Duodenal mucosa (tissue), 2 donors: ENCODE data around the gene TTLL13.
"Not testable (repeated sequence)": the region's sequence is repeated elsewhere in the genome, so short reads cannot be mapped to it uniquely, and the experiment has no call there.

Experiments
- H3K27ac ChIP-seq: one replicate; pipeline ENCODE4 v1.7.0; 2013; ENCODE audit warnings: low read depth, low read length
- H3K27me3 ChIP-seq, 2 donors: one replicate each; pipeline ENCODE4 v1.7.0; 2013; ENCODE audit warnings: low read length in 2 of 2, control low read depth in 1 of 2; ENCODE audit not compliant: insufficient read depth in 2 of 2, control insufficient read depth in 1 of 2
- H3K36me3 ChIP-seq, 2 donors: one replicate each; pipeline ENCODE4 v1.7.0; 2013; ENCODE audit warnings: low read length in 2 of 2, control low read depth in 1 of 2; ENCODE audit not compliant: insufficient read depth in 2 of 2, control insufficient read depth in 1 of 2
- H3K4me1 ChIP-seq, 2 donors: one replicate each; pipeline ENCODE4 v1.7.0; 2013; ENCODE audit warnings: low read length in 2 of 2, control low read depth in 1 of 2; ENCODE audit not compliant: insufficient read depth in 2 of 2, control insufficient read depth in 1 of 2
- H3K4me3 ChIP-seq, 2 donors: one replicate each; pipeline ENCODE4 v1.7.0; 2013; ENCODE audit warnings: low read length in 2 of 2, low read depth in 1 of 2
- H3K9ac ChIP-seq, 2 donors: one replicate each; pipeline ENCODE4 v1.7.0; 2013; ENCODE audit warnings: low read length in 2 of 2, low read depth in 1 of 2
- H3K9me3 ChIP-seq, 2 donors: one replicate each; pipeline ENCODE4 v1.7.0; 2013; ENCODE audit warnings: low read length in 2 of 2, control low read depth in 1 of 2; ENCODE audit not compliant: control insufficient read depth in 1 of 2

Gene TTLL13

GRCh38 chr15:90234096-90234988 is 15.0 kb upstream of the TTLL13 start, which contains the start of gene GDPGP1:
Gene GDPGP1 (plus strand): TSS chr15:90234209. CDS start chr15:90240909, 6,700 bp downstream.
- H3K36me3 ChIP-seq: peaks cover 15 to 46% of the 10 kb centered on the region in 2 donors

DNA sequence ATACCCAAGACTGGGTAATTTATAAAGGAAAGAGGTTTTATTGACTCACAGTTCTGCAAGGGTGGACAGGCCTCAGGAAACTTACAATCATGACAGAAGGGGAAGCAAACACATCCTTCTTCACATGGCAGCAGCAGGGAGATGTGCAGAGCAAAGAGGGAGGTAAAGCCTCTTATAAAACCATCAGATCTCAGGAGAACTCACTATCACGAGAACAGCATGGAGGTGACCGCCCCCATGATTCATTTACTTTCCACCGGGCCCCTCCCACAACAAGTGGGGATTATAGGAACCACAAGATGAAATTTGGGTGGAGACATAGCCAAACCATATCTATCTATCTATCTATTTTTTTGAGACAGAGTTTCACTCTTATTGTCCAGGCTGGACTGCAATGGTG is 10.0 kb upstream of the TTLL13 start:
- Histone ChIP-seq H3K27ac (no peak overlapping the region), H3K4me3 (no peak overlapping the region), H3K27me3 (no peaks in the 10 kb centered on the region), H3K9me3 (no peaks in the 10 kb centered on the region), H3K36me3 (peaks cover 5 to 35% of the 10 kb centered on the region in 2 donors), H3K4me1 (peaks cover 7 to 8% of the 10 kb centered on the region in 2 donors), H3K9ac (no peak overlapping the region)

More at GRCh38 chr15:90234096-90234988, 15.0 kb upstream of the TTLL13 start, which contains the start of gene GDPGP1:
- Histone ChIP-seq H3K9ac (peak within 1 kb of the TSS; percentile 86 to 95), H3K4me3 (peak within 1 kb of the TSS; percentile 88 to 90), H3K27ac (peak within 1 kb of the TSS; percentile 96), H3K9me3 (no peaks in the 10 kb centered on the region), H3K4me1 (peaks cover 38 to 48% of the 10 kb centered on the region in 2 donors), H3K27me3 (no peaks in the 10 kb centered on the region)

- H3K4me3 ChIP-seq: no peak overlapping the region
- H3K36me3 ChIP-seq: peaks cover 5 to 35% of the 10 kb centered on the region in 2 donors
- H3K9me3 ChIP-seq: no peaks in the 10 kb centered on the region
- no peak overlapping the region for H3K27ac ChIP-seq
- H3K27me3 ChIP-seq: no peaks in the 10 kb centered on the region
- no peaks in the 10 kb centered on the region for H3K4me1 ChIP-seq
- no peak overlapping the region for H3K9ac ChIP-seq
Observed at GRCh38 chr15:90240856-90241255, 8.5 kb upstream of the TTLL13 start.

DNA sequence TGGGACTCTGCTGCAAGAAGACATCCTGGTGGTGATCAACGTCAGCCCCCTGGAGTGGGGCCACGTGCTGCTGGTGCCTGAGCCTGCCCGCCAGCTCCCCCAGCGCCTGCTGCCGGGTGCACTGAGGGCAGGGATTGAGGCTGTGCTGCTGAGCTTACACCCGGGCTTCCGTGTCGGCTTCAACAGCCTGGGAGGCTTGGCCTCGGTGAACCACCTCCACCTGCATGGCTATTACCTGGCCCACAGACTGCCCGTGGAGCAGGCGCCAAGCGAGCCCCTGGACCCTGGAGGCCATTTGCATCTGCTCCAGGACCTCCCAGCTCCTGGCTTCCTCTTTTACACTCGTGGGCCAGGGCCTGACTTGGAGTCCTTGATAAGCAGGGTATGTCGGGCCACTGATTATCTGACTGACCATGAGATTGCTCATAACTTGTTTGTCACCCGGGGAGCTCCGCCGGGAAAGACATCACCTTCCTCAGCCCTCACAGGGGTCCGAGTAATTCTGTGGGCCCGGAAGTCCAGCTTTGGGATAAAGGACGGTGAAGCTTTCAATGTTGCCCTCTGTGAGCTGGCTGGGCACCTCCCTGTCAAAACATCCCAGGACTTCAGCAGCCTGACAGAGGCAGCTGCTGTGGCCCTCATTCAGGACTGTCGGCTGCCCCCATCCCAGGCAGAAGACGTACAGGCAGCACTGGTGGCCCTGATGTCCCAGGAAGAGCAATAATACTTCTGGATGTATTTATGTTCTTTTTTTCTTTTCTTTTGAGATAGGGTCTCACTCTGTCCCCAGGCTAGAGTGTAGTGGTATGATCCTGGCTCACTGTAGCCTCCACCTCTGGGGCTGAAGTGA is 7.8 kb upstream of the TTLL13 start:
- no peak overlapping the region for H3K4me3 ChIP-seq
- H3K27ac ChIP-seq: no peak overlapping the region
- no peaks in the 10 kb centered on the region for H3K9me3 ChIP-seq
- H3K36me3 ChIP-seq: peaks cover 5 to 30% of the 10 kb centered on the region in 2 donors
- no peaks in the 10 kb centered on the region for H3K4me1 ChIP-seq
- no peaks in the 10 kb centered on the region for H3K27me3 ChIP-seq
- no peak overlapping the region for H3K9ac ChIP-seq

DNA sequence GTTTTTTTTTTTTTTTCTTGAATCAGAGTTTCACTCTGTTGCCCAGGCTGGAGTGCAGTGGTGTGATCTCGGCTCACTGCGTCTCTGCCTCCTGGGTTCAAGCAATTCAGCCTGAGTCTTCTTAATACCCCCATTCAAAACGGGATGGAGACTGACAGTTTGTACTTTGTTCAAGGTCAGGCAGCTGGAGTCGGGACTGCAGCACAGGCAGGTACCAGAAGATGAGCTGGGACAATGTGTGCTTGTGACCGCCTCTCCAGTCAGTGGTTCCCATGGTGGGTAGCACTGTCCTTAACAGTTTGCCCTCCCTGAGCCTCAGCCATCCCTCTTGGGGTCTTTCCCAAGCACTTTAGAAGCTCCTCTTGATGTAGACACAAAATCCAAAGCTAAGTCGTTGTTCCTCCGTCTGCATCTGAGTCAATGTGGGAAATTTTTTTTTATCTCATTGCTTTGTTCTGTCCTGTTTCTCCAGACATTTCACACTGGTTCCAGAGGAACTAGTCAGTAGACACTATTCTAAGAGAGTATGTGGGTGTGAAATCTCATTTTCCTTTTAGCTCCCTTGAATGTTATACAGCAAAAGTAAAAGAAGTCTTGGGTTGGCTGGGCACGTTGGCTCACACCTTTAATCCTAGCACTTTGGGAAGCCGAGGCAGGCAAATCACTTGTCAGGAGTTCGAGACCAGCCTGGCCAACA is 5.3 kb upstream of the TTLL13 start:
- H3K9me3 ChIP-seq: no peaks in the 10 kb centered on the region
- peaks cover 5 to 13% of the 10 kb centered on the region in 2 donors for H3K36me3 ChIP-seq
- no peak overlapping the region for H3K9ac ChIP-seq
- no peaks in the 10 kb centered on the region for H3K27me3 ChIP-seq
- peaks cover 0 to 5% of the 10 kb centered on the region in 2 donors for H3K4me1 ChIP-seq
- H3K4me3 ChIP-seq: no peak overlapping the region
- no peak overlapping the region for H3K27ac ChIP-seq

GRCh38 chr15:90248789-90249202 is 560 bp upstream of the TTLL13 start:
- no peak overlapping the region for H3K27ac ChIP-seq
- H3K9me3 ChIP-seq: no peaks in the 10 kb centered on the region
- no peaks in the 10 kb centered on the region for H3K27me3 ChIP-seq
- peaks cover 6 to 11% of the 10 kb centered on the region in 2 donors for H3K4me1 ChIP-seq
- peak overlapping the region in 1 of 2 donors; percentile 30 for H3K9ac ChIP-seq
- peak overlapping the region; percentile 76 to 80 for H3K4me3 ChIP-seq
- no peaks in the 10 kb centered on the region for H3K36me3 ChIP-seq

- H3K27ac ChIP-seq: no peak overlapping the region
- H3K4me1 ChIP-seq: peaks cover 9 to 12% of the 10 kb centered on the region in 2 donors
- H3K27me3 ChIP-seq: no peaks in the 10 kb centered on the region
- no peaks in the 10 kb centered on the region for H3K36me3 ChIP-seq
- no peaks in the 10 kb centered on the region for H3K9me3 ChIP-seq
- H3K4me3 ChIP-seq: no peak overlapping the region
- no peak overlapping the region for H3K9ac ChIP-seq
Observed at GRCh38 chr15:90257776-90258175, 8.4 kb downstream of the TTLL13 start.

- no peak overlapping the region for H3K27ac ChIP-seq
- no peak overlapping the region for H3K9ac ChIP-seq
- H3K4me3 ChIP-seq: no peak overlapping the region
- no peaks in the 10 kb centered on the region for H3K27me3 ChIP-seq
- no peaks in the 10 kb centered on the region for H3K36me3 ChIP-seq
- no peaks in the 10 kb centered on the region for H3K9me3 ChIP-seq
- H3K4me1 ChIP-seq: peaks cover 17% of the 10 kb centered on the region in 2 donors
Observed at GRCh38 chr15:90259524-90259923, 10.2 kb downstream of the TTLL13 start.

- not testable (repeated sequence) for H3K27ac ChIP-seq, H3K4me3 ChIP-seq, H3K9me3 ChIP-seq, H3K27me3 ChIP-seq, H3K36me3 ChIP-seq, H3K9ac ChIP-seq
- H3K4me1 ChIP-seq: peaks cover 23 to 27% of the 10 kb centered on the region in 2 donors
Observed at GRCh38 chr15:90260731-90261130, 11.4 kb downstream of the TTLL13 start.
